GM21447 (cell line): ENCODE data around the gene PHF21A.

Source experiments
- ATAC-seq: cut with Tn5 transposase; IDR thresholded peaks from one replicate; pipeline ENCODE4 v1.9.1; 2021; ENCODE audit not compliant: unreplicated experiment

PHF21A gene

DNA sequence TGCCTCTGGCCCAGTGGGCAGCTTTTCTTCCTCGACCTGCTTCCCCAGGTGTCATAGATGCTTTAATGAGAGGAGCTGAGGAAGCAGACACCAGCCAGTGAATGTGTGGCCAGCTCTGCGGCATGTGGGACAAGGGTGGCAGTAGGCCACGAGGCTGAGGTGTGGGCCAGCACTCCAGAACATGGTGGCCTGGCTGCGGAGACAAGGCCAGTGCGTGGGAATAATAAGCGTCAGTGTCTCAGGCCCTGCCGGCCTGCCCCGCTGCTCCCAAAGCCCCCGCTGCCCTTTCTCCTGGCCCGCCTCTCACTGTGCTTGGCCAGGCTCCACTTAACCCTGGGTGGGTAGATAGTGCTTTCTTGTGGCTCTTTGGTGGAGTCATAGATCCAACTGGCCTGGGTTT is 233.7 kb downstream of the PHF21A start:
- no peak for ATAC-seq

GRCh38 chr11:45886816-45887520 is 234.3 kb downstream of the PHF21A start:
- no peak for ATAC-seq

DNA sequence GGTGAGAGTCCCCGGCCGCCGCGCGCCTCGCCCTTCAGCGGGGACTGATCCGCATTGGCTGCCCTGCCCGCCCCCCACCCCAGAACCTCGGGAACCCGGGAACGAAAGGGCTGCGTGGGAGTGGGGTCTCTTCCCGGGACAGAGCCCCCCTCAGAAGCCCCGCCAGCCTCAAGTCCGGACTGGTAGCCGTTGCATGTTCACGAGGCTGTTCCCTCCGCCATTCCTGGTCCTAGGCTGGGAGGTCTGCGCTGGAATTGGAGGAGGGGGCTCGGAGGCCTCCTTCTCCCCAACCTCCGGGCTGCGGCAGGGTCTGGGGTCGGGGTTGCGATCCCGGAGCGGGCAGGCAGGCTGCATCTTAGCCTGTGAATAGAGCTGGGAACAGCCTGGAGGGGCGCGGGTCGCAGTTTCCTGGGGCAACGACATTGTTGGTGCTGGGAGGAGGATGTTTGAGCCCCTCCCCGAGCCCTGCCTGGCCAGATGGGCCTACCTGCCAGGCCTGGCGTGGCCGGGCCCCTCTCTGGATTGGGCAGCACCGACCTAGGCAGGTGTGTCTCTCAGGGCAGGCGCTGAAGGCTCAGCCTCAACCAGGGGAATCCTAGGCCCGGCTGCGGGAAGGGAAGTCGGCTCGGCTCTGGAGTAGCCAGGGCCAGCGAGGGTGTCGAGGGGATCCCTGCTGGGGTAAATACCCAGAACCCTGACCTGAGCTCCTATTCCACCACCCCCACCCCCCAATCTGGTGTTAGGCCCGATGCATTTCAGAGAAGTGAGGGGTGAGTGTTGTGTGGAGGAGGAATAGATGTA is 235.1 kb downstream of the PHF21A start:
- no peak for ATAC-seq

DNA sequence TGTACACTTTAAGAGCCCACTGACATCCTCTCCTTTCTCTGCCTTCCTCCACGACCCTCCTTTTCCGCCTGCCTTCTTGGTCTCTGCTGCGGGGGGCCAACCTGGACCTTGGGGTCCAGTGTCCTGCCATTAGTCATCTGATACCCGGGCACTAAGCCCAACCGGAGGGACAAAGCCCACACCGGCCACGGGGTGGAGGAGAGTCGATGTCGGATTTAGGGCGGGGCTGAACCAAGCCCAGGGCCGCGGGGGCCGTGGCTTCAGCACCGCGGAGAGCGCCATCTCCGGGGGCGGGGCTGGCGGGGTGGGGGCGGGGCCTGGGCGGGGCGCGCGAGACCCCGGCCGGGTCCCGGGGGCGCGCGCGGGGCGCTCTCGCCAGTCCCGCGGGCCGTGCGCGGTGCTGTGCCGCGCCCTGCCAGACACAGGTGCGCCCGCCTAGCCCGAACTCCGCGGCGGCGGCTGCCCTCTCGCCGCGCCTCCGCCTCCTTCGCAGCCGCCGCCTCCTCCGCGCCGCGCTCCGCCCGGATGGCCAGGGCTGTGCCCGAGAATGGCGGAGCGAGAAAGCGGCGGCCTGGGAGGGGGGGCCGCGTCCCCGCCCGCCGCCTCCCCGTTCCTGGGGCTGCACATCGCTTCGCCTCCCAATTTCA is 235.9 kb downstream of the PHF21A start, which contains the start of gene MAPK8IP1:
MAPK8IP1 (plus strand) TSS at position 378 of the 647 bp plus-strand sequence; CDS start at position 548, 170 bp downstream.
- peak; percentile 55 for ATAC-seq

- ATAC-seq: no peak
Measured at GRCh38 chr11:45884596-45885185, 236.6 kb downstream of the PHF21A start.
